HepG2 (cell line): ENCODE measurements around the gene CMC4.

Source experiments
- CREM ChIP-seq, 2 experiments: sonication (generic) in 1 of 2; formaldehyde crosslinking in 1 of 2; IDR thresholded peaks; 2 replicates each; pipeline versions ENCODE4 v1.4.0 to v1.6.1; 2016 to 2020; ENCODE audit warnings: antibody characterized with exemption in 1 of 2, mild to moderate bottlenecking in 1 of 2, missing genetic modification reagents in 1 of 2
- TBL1XR1 ChIP-seq: fragments of 150-350 bp; IDR thresholded peaks from 2 replicates; pipeline ENCODE4 v1.6.1; 2014; ENCODE audit warnings: borderline replicate concordance, low read length; ENCODE audit not compliant: partially characterized antibody
- U2AF1 ChIP-seq: fragments of 200-400 bp; formaldehyde crosslinking; optimal IDR thresholded peaks from 2 replicates; pipeline ENCODE3; 2017; ENCODE audit warnings: mild to moderate bottlenecking, low read depth, low read length
- ZNF547 ChIP-seq: sonication (generic); formaldehyde crosslinking; IDR thresholded peaks from 2 replicates; pipeline ENCODE4 v1.5.1; 2020; ENCODE audit warnings: mild to moderate bottlenecking, missing genetic modification reagents
- TF ChIP-seq, protein P1 (sequence below): sonication (generic); formaldehyde crosslinking; IDR thresholded peaks from 2 replicates; pipeline ENCODE4 v1.8.0; 2022; ENCODE audit warnings: missing genetic modification reagents, mild to moderate bottlenecking, moderate library complexity, borderline replicate concordance
- TF ChIP-seq, protein P2 (sequence below): sonication (generic); formaldehyde crosslinking; IDR thresholded peaks from 2 replicates; pipeline ENCODE4 v1.5.0; 2020; ENCODE audit warnings: mild to moderate bottlenecking, missing genetic modification reagents, moderate library complexity
- TF ChIP-seq, protein P3 (sequence below): IDR thresholded peaks from 2 replicates; pipeline ENCODE4 v1.6.1; 2018; ENCODE audit warnings: missing genetic modification reagents, mild to moderate bottlenecking, missing compliant biosample characterization

DNA sequence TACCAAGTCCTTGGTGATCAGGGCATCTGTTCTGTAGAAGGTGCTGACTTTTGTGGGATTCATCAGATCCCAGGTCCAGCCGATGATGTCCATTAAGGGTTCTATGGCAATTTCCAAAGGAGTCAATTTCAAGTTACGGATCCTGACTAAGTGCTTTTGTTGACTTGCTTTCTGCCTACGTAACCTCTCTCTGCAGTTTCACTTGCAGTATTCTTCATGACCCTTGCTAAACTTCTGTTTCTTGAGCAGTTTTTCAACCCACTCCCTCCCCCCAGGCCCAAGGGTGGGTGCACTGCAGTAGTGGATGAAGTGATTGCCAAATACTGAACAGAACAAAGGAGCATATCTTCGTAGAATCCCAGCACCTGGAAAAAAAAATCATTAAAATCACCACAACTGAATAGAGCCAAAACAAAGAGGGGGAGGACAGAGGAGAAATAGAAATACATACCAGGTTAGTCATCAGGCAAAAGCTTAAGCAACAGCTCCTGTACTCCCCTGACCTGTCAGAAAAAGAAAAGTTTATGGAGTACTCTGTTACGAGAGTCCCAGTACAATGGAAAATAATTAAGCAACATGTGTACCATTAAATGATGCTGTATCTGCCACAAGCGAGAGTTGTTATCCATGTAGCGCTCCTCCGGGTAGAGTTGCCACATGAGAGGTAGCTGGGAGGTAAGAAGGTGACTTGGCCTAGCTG is 5.8 kb downstream of the CMC4 start:
- TF ChIP-seq U2AF1, result no peak
- TF ChIP-seq ZNF547 (CRISPR knock-in tag), result no peak
- TF ChIP-seq TBL1XR1, result no peak
- no peak for TF ChIP-seq CREM (IDR thresholded peaks at IDR 0.05)
- no peak for TF ChIP-seq CREM (CRISPR knock-in tag; IDR thresholded peaks at IDR 0.05)
- TF ChIP-seq, protein P1, sequence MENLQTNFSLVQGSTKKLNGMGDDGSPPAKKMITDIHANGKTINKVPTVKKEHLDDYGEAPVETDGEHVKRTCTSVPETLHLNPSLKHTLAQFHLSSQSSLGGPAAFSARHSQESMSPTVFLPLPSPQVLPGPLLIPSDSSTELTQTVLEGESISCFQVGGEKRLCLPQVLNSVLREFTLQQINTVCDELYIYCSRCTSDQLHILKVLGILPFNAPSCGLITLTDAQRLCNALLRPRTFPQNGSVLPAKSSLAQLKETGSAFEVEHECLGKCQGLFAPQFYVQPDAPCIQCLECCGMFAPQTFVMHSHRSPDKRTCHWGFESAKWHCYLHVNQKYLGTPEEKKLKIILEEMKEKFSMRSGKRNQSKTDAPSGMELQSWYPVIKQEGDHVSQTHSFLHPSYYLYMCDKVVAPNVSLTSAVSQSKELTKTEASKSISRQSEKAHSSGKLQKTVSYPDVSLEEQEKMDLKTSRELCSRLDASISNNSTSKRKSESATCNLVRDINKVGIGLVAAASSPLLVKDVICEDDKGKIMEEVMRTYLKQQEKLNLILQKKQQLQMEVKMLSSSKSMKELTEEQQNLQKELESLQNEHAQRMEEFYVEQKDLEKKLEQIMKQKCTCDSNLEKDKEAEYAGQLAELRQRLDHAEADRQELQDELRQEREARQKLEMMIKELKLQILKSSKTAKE, result no peak
- TF ChIP-seq, protein P2, sequence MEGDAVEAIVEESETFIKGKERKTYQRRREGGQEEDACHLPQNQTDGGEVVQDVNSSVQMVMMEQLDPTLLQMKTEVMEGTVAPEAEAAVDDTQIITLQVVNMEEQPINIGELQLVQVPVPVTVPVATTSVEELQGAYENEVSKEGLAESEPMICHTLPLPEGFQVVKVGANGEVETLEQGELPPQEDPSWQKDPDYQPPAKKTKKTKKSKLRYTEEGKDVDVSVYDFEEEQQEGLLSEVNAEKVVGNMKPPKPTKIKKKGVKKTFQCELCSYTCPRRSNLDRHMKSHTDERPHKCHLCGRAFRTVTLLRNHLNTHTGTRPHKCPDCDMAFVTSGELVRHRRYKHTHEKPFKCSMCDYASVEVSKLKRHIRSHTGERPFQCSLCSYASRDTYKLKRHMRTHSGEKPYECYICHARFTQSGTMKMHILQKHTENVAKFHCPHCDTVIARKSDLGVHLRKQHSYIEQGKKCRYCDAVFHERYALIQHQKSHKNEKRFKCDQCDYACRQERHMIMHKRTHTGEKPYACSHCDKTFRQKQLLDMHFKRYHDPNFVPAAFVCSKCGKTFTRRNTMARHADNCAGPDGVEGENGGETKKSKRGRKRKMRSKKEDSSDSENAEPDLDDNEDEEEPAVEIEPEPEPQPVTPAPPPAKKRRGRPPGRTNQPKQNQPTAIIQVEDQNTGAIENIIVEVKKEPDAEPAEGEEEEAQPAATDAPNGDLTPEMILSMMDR (CRISPR knock-in tag), result no peak
- TF ChIP-seq, protein P3, sequence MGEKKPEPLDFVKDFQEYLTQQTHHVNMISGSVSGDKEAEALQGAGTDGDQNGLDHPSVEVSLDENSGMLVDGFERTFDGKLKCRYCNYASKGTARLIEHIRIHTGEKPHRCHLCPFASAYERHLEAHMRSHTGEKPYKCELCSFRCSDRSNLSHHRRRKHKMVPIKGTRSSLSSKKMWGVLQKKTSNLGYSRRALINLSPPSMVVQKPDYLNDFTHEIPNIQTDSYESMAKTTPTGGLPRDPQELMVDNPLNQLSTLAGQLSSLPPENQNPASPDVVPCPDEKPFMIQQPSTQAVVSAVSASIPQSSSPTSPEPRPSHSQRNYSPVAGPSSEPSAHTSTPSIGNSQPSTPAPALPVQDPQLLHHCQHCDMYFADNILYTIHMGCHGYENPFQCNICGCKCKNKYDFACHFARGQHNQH (CRISPR knock-in tag), result no peak
